GM12878 (cell line): ENCODE data around the gene PLCB4.

ENCODE experiments used
- BMI1 ChIP-seq: fragments of 450-650 bp; IDR thresholded peaks from 2 replicates; pipeline ENCODE4 v1.6.1; 2016; ENCODE audit warnings: mild to moderate bottlenecking, moderate library complexity, borderline replicate concordance
- CHD4 ChIP-seq: fragments of 200-600 bp; sonication (generic); IDR thresholded peaks from 2 replicates; pipeline ENCODE4 v1.6.1; 2016; ENCODE audit warnings: mild to moderate bottlenecking
- CREB1 ChIP-seq: IDR thresholded peaks from 2 replicates; pipeline ENCODE4 v1.6.1; 2012; ENCODE audit warnings: low read depth, mild to moderate bottlenecking, inconsistent platforms
- CTCF ChIP-seq, 3 experiments: IDR thresholded peaks in 2 of 3; conservative IDR thresholded peaks in 1 of 3; 2 replicates each; pipeline ENCODE4 v1.5.1; 2011; ENCODE audit warnings: low read depth in 3 of 3, low read length in 3 of 3, mild to moderate bottlenecking in 3 of 3, control low read depth in 2 of 3, moderate library complexity in 2 of 3, inconsistent platforms in 1 of 3, mixed read lengths in 1 of 3; ENCODE audit not compliant: control insufficient read depth in 2 of 3, insufficient read depth in 1 of 3; ENCODE audit errors: extremely low read depth in 1 of 3
- ESRRA ChIP-seq: IDR thresholded peaks from 2 replicates; pipeline ENCODE4 v1.6.1; 2012; ENCODE audit warnings: mild to moderate bottlenecking, low read length, improper control_type of control experiment
- EZH2 ChIP-seq: IDR thresholded peaks from 2 replicates; pipeline ENCODE4 v1.6.1; 2012; ENCODE audit warnings: low read depth, mild to moderate bottlenecking, control low read depth, inconsistent platforms, low read length, borderline replicate concordance; ENCODE audit not compliant: control insufficient read depth
- GABPA ChIP-seq: IDR thresholded peaks from 2 replicates; pipeline ENCODE4 v1.6.1; 2014; ENCODE audit warnings: antibody characterized with exemption, low read depth, mild to moderate bottlenecking, inconsistent platforms
- JUND ChIP-seq: IDR thresholded peaks from 2 replicates; pipeline ENCODE4 v1.6.1; 2012; ENCODE audit warnings: low read depth, mild to moderate bottlenecking, low read length, improper control_type of control experiment, moderate library complexity
- MTA3 ChIP-seq: IDR thresholded peaks from 2 replicates; pipeline ENCODE4 v1.6.1; 2012; ENCODE audit warnings: low read length, inconsistent platforms, borderline replicate concordance
- MYC ChIP-seq: IDR thresholded peaks from 2 replicates; pipeline ENCODE4 v1.6.1; 2011; ENCODE audit warnings: mild to moderate bottlenecking, low read length, moderate library complexity, inconsistent platforms; ENCODE audit not compliant: insufficient read depth, insufficient replicate concordance, insufficient read length, severe bottlenecking
- RFX5 ChIP-seq: IDR thresholded peaks from 2 replicates; pipeline ENCODE4 v1.6.1; 2011; ENCODE audit warnings: low read depth, low read length, improper control_type of control experiment
- SREBF2 ChIP-seq: IDR thresholded peaks from 2 replicates; pipeline ENCODE4 v1.6.1; 2012; ENCODE audit warnings: mild to moderate bottlenecking, low read length
- SRF ChIP-seq, 2 experiments: IDR thresholded peaks; 2 replicates each; pipeline ENCODE4 v1.6.1; 2011; ENCODE audit warnings: low read depth in 2 of 2, low read length in 2 of 2, mild to moderate bottlenecking in 1 of 2, moderate library complexity in 1 of 2
- YY1 ChIP-seq: IDR thresholded peaks from 2 replicates; pipeline ENCODE4 v1.6.1; 2011; ENCODE audit warnings: low read depth, mild to moderate bottlenecking, low read length

GRCh38 chr20:9169409-9169808 lies 100.5 kb downstream of the PLCB4 start:
- no peak for TF ChIP-seq SREBF2
- TF ChIP-seq JUND, result no peak
- no peak for TF ChIP-seq CTCF (IDR thresholded peaks at IDR 0.05 in 2 of 3, conservative IDR thresholded peaks at IDR 0.05 in 1 of 3; ENCODE audit: control insufficient read depth in 2 of 3, extremely low read depth in 1 of 3, insufficient read depth in 1 of 3, low read depth in 3 of 3, low read length in 3 of 3)
- TF ChIP-seq BMI1, result no peak
- TF ChIP-seq GABPA, result no peak
- no peak for TF ChIP-seq YY1
- no peak for TF ChIP-seq CREB1
- TF ChIP-seq SRF (IDR thresholded peaks at IDR 0.05; ENCODE audit: low read depth in 2 of 2, low read length in 2 of 2), result no peak
- no peak for TF ChIP-seq MTA3
- TF ChIP-seq MYC, result no peak
- TF ChIP-seq EZH2, result no peak
- no peak for TF ChIP-seq ESRRA
- TF ChIP-seq CHD4, result no peak
- no peak for TF ChIP-seq RFX5
